Bone marrow (tissue), 2 donors: Measurements from ENCODE around the gene MFSD6.

Experiments used
- DNase-seq, 2 donors: peaks; one replicate each; lab custom pipeline; 2025; lab: John Stamatoyannopoulos, UW

Gene MFSD6

GRCh38 chr2:190440113-190440512, 32.0 kb downstream of the MFSD6 start:
- no peak for DNase-seq

GRCh38 chr2:190441564-190441963, 33.4 kb downstream of the MFSD6 start:
- no peak for DNase-seq

- no peak for DNase-seq
Observed at GRCh38 chr2:190443055-190443454, 34.9 kb downstream of the MFSD6 start.

GRCh38 chr2:190443778-190444481, 35.8 kb downstream of the MFSD6 start:
- DNase-seq: no peak

- no peak for DNase-seq
Observed at GRCh38 chr2:190444976-190445375, 36.8 kb downstream of the MFSD6 start.

GRCh38 chr2:190446193-190446592, 38.0 kb downstream of the MFSD6 start:
- DNase-seq: no peak

- DNase-seq: no peak
Observed at GRCh38 chr2:190446750-190447516, 38.8 kb downstream of the MFSD6 start.

GRCh38 chr2:190447766-190448165, 39.6 kb downstream of the MFSD6 start:
- no peak for DNase-seq

GRCh38 chr2:190449925-190450324, 41.8 kb downstream of the MFSD6 start:
- DNase-seq: no peak

GRCh38 chr2:190450363-190450762, 42.2 kb downstream of the MFSD6 start:
- DNase-seq: no peak

- no peak for DNase-seq
Observed at GRCh38 chr2:190451561-190452176, 43.5 kb downstream of the MFSD6 start.

GRCh38 chr2:190452433-190452832, 44.3 kb downstream of the MFSD6 start:
- peak in 1 of 2 donors; percentile 23 for DNase-seq

GRCh38 chr2:190454795-190455194, 46.6 kb downstream of the MFSD6 start:
- DNase-seq: no peak

GRCh38 chr2:190455358-190456095, 47.4 kb downstream of the MFSD6 start:
- peak in 1 of 2 donors; percentile 14 for DNase-seq

GRCh38 chr2:190456833-190457232, 48.7 kb downstream of the MFSD6 start:
- DNase-seq: no peak

- no peak for DNase-seq
Observed at GRCh38 chr2:190457256-190457655, 49.1 kb downstream of the MFSD6 start.

GRCh38 chr2:190458352-190459107, 50.4 kb downstream of the MFSD6 start:
- DNase-seq: no peak

- no peak for DNase-seq
Observed at GRCh38 chr2:190459881-190460280, 51.7 kb downstream of the MFSD6 start.

GRCh38 chr2:190460487-190460886, 52.3 kb downstream of the MFSD6 start:
- DNase-seq: no peak

GRCh38 chr2:190462181-190462580, 54.0 kb downstream of the MFSD6 start:
- no peak for DNase-seq

- DNase-seq: no peak
Observed at GRCh38 chr2:190462611-190463010, 54.5 kb downstream of the MFSD6 start.

- DNase-seq: no peak
Observed at GRCh38 chr2:190465060-190465459, 56.9 kb downstream of the MFSD6 start.
